Cortex of kidney (tissue), 1 donor: Measurements from ENCODE around the gene GPC2.

ENCODE experiments used
- DNase-seq: peaks from one replicate; lab custom pipeline; 2025; lab: John Stamatoyannopoulos, UW

The GPC2 gene

DNA sequence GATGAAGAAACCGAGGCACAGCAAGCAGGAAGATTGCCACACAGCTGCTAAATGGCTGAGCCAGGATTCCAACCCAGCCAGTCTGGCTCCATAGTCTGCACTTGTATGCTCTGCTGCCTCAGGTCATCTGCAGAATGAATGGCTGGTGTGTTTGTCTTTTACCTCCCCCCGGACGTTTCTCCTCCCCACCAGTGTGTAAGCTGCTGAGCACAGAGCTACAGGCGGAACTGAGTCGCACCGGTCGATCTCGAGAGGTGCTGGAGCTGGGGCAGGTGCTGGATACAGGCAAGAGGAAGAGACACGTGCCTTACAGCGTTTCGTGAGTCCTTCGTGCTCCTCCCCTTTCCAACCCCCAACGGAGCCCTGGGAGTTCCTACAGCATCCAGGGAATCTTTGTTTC, 55.1 kb downstream of the GPC2 start:
- no peak for DNase-seq

DNA sequence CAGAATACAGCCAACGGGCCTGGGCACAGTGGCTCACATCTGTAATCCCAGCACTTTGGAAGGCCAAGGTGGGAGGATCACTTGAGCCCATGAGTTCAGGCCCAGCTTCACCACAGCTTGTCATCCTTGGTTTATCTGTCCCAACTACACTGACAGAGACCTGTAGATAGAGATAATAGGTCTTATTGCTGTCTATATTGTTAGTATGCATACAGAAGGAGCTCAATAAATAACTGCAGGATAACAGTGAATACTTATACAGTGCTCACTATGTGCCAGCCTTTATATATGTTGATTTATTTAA, 56.5 kb downstream of the GPC2 start:
- no peak for DNase-seq

DNA sequence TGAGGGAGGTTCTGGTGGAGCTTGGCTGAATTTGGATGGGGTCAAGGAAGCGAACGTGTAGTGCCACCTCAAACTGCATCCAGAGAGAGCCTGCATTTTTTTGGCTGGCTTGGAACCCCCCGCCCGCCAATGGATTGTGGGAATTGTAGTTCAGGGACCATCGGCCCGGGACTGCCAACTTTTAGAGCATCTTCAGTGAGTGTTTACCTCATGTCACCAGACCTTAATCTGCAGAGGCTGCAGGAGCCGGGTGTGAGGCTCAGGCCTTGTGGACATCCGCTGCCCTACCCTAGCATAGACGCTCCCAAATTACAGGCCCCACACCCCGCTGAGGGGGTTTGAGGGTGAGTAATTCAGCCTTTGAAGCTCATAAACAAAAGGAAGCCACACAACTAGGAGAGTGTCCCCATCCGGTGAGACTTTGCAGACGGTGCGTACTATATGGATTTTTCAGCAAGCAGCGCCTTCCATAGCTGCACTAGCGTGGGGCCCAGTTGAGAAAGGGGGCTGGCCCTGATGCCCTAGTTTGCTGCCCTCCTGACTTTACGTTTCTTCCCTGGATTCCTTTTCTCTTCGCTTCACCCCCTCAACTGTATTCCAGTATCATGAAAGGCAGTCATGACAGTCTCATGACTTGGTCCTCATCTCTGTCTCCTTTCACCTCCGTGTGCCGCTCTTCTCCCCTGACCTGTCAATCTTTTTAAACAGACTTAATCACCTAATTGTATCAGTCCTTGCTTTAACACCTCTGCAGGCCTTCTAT, 57.0 kb downstream of the GPC2 start:
- DNase-seq, result no peak
